ENCODE data around the gene DNM3.

DNA sequence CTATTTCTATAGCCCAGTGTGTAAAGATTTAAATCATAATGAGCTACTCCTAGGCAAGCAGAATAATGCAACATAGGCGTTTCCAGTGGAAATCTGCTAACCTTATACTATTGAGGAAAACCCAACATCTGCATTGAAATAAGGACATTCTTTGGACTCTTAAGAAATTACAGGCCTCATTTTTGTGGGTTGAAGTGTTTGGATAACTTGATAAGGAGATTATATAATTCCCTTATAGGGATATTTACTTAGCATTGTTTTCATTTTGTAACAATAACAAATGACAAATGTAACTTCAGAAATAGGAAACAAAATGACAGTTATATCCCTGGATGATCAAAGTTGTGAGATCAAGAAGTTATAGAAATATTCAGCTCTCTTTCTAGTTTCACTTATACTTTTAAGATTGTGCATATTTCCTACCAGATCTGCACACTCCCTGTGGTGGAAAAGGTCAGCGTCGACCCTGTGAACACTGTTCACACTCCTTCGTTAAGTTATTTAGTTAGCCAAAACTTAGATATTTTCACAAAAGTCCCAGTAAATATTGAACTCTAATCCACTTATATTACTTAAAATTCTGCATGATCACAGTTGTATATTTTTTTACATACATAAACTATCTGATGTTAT, 294.8 kb downstream of the DNM3 start:
- TF ChIP-seq, protein P1, sequence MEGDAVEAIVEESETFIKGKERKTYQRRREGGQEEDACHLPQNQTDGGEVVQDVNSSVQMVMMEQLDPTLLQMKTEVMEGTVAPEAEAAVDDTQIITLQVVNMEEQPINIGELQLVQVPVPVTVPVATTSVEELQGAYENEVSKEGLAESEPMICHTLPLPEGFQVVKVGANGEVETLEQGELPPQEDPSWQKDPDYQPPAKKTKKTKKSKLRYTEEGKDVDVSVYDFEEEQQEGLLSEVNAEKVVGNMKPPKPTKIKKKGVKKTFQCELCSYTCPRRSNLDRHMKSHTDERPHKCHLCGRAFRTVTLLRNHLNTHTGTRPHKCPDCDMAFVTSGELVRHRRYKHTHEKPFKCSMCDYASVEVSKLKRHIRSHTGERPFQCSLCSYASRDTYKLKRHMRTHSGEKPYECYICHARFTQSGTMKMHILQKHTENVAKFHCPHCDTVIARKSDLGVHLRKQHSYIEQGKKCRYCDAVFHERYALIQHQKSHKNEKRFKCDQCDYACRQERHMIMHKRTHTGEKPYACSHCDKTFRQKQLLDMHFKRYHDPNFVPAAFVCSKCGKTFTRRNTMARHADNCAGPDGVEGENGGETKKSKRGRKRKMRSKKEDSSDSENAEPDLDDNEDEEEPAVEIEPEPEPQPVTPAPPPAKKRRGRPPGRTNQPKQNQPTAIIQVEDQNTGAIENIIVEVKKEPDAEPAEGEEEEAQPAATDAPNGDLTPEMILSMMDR (IDR thresholded peaks at IDR 0.05) = no peak
- TF ChIP-seq POLR2A (IDR thresholded peaks at IDR 0.05) = no peak
